HL-60 (cell line): ENCODE data around the gene CAV2.

ENCODE experiments used
- DNase-seq, 2 experiments: peaks; one replicate each; pipeline ENCODE4 v3.0.0-alpha.2; 2010 to 2020; ENCODE audit warnings: low read depth in 1 of 2, low spot score in 1 of 2
- H3K27ac ChIP-seq: fragments of 250-450 bp; sonication (Bioruptor Pico); replicated peaks from 2 replicates; pipeline ENCODE4 v1.5.1; 2020; ENCODE audit warnings: mild to moderate bottlenecking, moderate library complexity
- H3K27me3 ChIP-seq: fragments of 250-450 bp; sonication (Bioruptor Pico); 2 replicates; pipeline ENCODE4 v1.5.1; 2021; ENCODE audit warnings: mild to moderate bottlenecking, moderate library complexity; ENCODE audit not compliant: insufficient read depth, poor library complexity, severe bottlenecking
- H3K4me3 ChIP-seq: replicated peaks from 2 replicates; pipeline ENCODE4 v1.5.1; 2011; ENCODE audit warnings: mild to moderate bottlenecking, control low read depth, low read length; ENCODE audit not compliant: insufficient read depth
- GABPA ChIP-seq: IDR thresholded peaks from 2 replicates; pipeline ENCODE4 v1.6.1; 2012; ENCODE audit warnings: low read depth
- POLR2AphosphoS5 ChIP-seq: IDR thresholded peaks from 2 replicates; pipeline ENCODE4 v1.6.1; 2012; ENCODE audit warnings: low read depth
- SPI1 ChIP-seq: IDR thresholded peaks from 2 replicates; pipeline ENCODE4 v1.6.1; 2012; ENCODE audit warnings: low read depth, mild to moderate bottlenecking, borderline replicate concordance
- TF ChIP-seq, protein P1 (sequence below): IDR thresholded peaks from one replicate; pipeline ENCODE4 v1.5.1; 2011; ENCODE audit warnings: low read length, control low read depth, inconsistent platforms; ENCODE audit not compliant: insufficient read depth
- TF ChIP-seq, protein P2 (sequence below): IDR thresholded peaks from 2 replicates; pipeline ENCODE4 v1.6.1; 2012; ENCODE audit warnings: low read depth; ENCODE audit not compliant: insufficient replicate concordance

Gene CAV2

DNA sequence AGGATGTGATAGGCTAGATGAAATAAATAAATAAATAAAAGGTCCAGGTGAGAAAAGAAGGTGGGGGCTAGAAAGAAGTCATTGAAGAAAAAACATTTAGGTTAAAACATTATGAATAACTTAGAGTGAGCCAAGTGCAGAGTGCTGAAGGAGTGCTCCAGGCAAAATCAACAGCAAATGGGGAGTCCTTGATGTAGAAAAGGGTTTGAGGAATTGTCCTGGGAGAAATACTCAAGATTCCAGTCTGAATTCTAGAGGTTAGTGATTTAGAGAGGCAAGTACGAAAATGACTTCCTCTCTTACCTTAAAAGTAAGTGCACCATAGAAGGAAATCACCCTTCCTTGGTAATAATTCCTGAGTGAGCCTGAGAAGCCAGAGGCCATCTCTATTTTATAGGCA is 44.9 kb downstream of the CAV2 start:
- Histone ChIP-seq H3K27me3 (no peaks in the 10 kb centered on the region), H3K4me3 (no peak overlapping the region), H3K27ac (no peak overlapping the region)
- TF ChIP-seq, protein P1, sequence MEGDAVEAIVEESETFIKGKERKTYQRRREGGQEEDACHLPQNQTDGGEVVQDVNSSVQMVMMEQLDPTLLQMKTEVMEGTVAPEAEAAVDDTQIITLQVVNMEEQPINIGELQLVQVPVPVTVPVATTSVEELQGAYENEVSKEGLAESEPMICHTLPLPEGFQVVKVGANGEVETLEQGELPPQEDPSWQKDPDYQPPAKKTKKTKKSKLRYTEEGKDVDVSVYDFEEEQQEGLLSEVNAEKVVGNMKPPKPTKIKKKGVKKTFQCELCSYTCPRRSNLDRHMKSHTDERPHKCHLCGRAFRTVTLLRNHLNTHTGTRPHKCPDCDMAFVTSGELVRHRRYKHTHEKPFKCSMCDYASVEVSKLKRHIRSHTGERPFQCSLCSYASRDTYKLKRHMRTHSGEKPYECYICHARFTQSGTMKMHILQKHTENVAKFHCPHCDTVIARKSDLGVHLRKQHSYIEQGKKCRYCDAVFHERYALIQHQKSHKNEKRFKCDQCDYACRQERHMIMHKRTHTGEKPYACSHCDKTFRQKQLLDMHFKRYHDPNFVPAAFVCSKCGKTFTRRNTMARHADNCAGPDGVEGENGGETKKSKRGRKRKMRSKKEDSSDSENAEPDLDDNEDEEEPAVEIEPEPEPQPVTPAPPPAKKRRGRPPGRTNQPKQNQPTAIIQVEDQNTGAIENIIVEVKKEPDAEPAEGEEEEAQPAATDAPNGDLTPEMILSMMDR: no peak
- TF ChIP-seq GABPA: no peak
- TF ChIP-seq POLR2AphosphoS5: no peak
- TF ChIP-seq, protein P2, sequence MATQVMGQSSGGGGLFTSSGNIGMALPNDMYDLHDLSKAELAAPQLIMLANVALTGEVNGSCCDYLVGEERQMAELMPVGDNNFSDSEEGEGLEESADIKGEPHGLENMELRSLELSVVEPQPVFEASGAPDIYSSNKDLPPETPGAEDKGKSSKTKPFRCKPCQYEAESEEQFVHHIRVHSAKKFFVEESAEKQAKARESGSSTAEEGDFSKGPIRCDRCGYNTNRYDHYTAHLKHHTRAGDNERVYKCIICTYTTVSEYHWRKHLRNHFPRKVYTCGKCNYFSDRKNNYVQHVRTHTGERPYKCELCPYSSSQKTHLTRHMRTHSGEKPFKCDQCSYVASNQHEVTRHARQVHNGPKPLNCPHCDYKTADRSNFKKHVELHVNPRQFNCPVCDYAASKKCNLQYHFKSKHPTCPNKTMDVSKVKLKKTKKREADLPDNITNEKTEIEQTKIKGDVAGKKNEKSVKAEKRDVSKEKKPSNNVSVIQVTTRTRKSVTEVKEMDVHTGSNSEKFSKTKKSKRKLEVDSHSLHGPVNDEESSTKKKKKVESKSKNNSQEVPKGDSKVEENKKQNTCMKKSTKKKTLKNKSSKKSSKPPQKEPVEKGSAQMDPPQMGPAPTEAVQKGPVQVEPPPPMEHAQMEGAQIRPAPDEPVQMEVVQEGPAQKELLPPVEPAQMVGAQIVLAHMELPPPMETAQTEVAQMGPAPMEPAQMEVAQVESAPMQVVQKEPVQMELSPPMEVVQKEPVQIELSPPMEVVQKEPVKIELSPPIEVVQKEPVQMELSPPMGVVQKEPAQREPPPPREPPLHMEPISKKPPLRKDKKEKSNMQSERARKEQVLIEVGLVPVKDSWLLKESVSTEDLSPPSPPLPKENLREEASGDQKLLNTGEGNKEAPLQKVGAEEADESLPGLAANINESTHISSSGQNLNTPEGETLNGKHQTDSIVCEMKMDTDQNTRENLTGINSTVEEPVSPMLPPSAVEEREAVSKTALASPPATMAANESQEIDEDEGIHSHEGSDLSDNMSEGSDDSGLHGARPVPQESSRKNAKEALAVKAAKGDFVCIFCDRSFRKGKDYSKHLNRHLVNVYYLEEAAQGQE: no peak
- TF ChIP-seq SPI1: no peak
- no peak for DNase-seq

DNA sequence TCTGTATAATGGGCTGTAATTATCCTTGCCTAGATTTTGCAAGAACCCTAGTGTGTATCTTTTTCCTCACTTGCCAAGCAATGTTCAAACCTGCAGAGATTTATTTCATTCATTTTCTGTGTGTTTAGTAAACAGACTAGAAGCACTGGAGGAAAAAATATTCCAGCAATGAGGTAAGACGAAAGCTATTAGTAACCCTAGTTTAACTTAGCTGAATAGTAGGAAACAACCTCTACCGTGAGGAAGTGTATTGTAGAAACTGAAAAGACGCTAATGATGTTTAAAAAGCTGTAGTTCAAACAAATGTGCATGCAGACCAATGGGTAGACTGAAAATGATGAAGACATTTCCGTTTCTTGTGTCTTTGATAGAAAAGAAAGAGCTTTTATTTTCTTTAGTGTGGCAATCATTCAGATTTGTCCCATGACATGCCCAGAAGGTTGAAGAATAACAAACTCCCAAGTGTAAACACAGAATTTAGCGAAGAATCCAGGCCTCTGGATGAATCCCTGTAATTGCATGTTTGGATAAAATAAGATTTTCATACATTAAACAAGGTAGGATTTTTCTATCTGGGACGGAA is 46.0 kb downstream of the CAV2 start:
- DNase-seq: no peak
- no peaks in the 10 kb centered on the region for H3K27me3 ChIP-seq
- H3K27ac ChIP-seq: no peak overlapping the region
- TF ChIP-seq, protein P2: no peak
- no peak for TF ChIP-seq POLR2AphosphoS5
- TF ChIP-seq SPI1: no peak
- no peak for TF ChIP-seq GABPA
- TF ChIP-seq, protein P1: no peak
- H3K4me3 ChIP-seq: no peak overlapping the region

DNA sequence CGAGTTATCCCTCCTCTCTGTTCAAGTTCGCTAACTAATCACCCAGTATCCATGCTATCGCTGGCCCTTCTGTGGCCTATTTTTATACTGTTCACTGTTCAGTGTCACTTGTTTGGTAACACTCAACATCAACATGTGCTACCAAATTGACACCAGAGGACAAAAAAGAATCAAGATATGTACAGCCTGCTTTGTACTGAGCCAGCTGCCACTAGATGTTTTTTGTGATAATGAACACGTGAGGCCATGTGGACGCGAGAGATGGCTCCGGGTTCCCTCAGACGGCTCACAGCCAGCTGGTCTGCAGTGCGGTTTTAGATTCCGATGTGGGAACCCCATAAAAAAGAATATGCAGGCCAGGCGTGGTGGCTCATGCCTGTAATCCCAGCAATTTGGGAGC is 46.5 kb downstream of the CAV2 start:
- no peak for DNase-seq
- H3K4me3 ChIP-seq: no peak overlapping the region
- H3K27ac ChIP-seq: no peak overlapping the region
- H3K27me3 ChIP-seq: no peaks in the 10 kb centered on the region
- TF ChIP-seq SPI1 (no peak), GABPA (no peak), POLR2AphosphoS5 (no peak)
- TF ChIP-seq, protein P1: no peak
- TF ChIP-seq, protein P2: no peak
